Mesenchymal stem cell (in vitro differentiated cells and primary cell): ENCODE measurements around the gene DUSP5.

Source experiments
- DNase-seq: peaks from one replicate; pipeline ENCODE4 v3.0.0-alpha.2; 2013
- H2AFZ ChIP-seq: one replicate; pipeline ENCODE4 v1.6.1; 2013; ENCODE audit warnings: low read depth, mild to moderate bottlenecking, control low read depth, inconsistent platforms, low read length, moderate library complexity
- H2AK5ac ChIP-seq: 2 replicates; pipeline ENCODE4 v1.6.1; 2013; ENCODE audit warnings: low read length, moderate library complexity, mild to moderate bottlenecking, inconsistent platforms; ENCODE audit not compliant: severe bottlenecking
- H2BK120ac ChIP-seq: one replicate; pipeline ENCODE4 v1.6.1; 2013; ENCODE audit warnings: low read depth, mild to moderate bottlenecking, inconsistent platforms, low read length, moderate library complexity
- H2BK12ac ChIP-seq, 2 experiments: one replicate each; pipeline ENCODE4 v1.6.1; 2013; ENCODE audit warnings: inconsistent platforms in 2 of 2, low read length in 2 of 2, mild to moderate bottlenecking in 2 of 2, moderate library complexity in 2 of 2, control low read depth in 1 of 2
- H2BK15ac ChIP-seq: one replicate; pipeline ENCODE4 v1.6.1; 2013; ENCODE audit warnings: mild to moderate bottlenecking, low read depth, inconsistent platforms; ENCODE audit not compliant: poor library complexity, severe bottlenecking
- H2BK5ac ChIP-seq: 2 replicates; pipeline ENCODE4 v1.6.1; 2013; ENCODE audit warnings: low read depth, mild to moderate bottlenecking, low read length, control low read depth, inconsistent platforms; ENCODE audit not compliant: poor library complexity, severe bottlenecking
- H3K14ac ChIP-seq, 2 experiments: one replicate each; pipeline ENCODE4 v1.6.1; 2013; ENCODE audit warnings: inconsistent platforms in 2 of 2, low read length in 2 of 2, control low read depth in 1 of 2, mild to moderate bottlenecking in 1 of 2, moderate library complexity in 1 of 2
- H3K18ac ChIP-seq, 2 experiments: one replicate each; pipeline ENCODE4 v1.6.1; 2013; ENCODE audit warnings: inconsistent platforms in 2 of 2, low read length in 2 of 2, control low read depth in 1 of 2, low read depth in 1 of 2, mild to moderate bottlenecking in 1 of 2
- H3K23ac ChIP-seq, 2 experiments: one replicate each; pipeline ENCODE4 v1.6.1; 2013; ENCODE audit warnings: inconsistent platforms in 2 of 2, low read length in 2 of 2, mild to moderate bottlenecking in 2 of 2, moderate library complexity in 2 of 2, control low read depth in 1 of 2
- H3K27ac ChIP-seq: 2 replicates; pipeline ENCODE4 v1.5.1; 2013; ENCODE audit warnings: mild to moderate bottlenecking, moderate library complexity, low read length, control low read depth, inconsistent platforms; ENCODE audit not compliant: poor library complexity, severe bottlenecking
- H3K27me3 ChIP-seq, 2 experiments: 2 replicates each; pipeline versions ENCODE4 v1.6.1 to v1.7.0; 2013; ENCODE audit warnings: low read length in 2 of 2, mild to moderate bottlenecking in 2 of 2, moderate library complexity in 2 of 2, control low read depth in 1 of 2, inconsistent platforms in 1 of 2; ENCODE audit not compliant: control insufficient read depth in 1 of 2, insufficient read depth in 1 of 2
- H3K36me3 ChIP-seq, 2 experiments: 2 replicates each; pipeline versions ENCODE4 v1.6.1 to v1.7.0; 2013; ENCODE audit warnings: low read length in 2 of 2, control low read depth in 1 of 2, inconsistent platforms in 1 of 2, low read depth in 1 of 2, mild to moderate bottlenecking in 1 of 2; ENCODE audit not compliant: insufficient read depth in 2 of 2, control insufficient read depth in 1 of 2
- H3K4ac ChIP-seq, 2 experiments: one replicate each; pipeline ENCODE4 v1.6.1; 2013; ENCODE audit warnings: inconsistent platforms in 2 of 2, low read length in 2 of 2, mild to moderate bottlenecking in 2 of 2, moderate library complexity in 2 of 2, control low read depth in 1 of 2, low read depth in 1 of 2
- H3K4me1 ChIP-seq: 2 replicates; pipeline ENCODE4 v1.6.1; 2013; ENCODE audit warnings: low read depth, low read length, control low read depth; ENCODE audit not compliant: control insufficient read depth, insufficient read depth
- H3K4me2 ChIP-seq: 2 replicates; pipeline ENCODE4 v1.6.1; 2013; ENCODE audit warnings: low read length, mild to moderate bottlenecking, inconsistent platforms; ENCODE audit not compliant: poor library complexity, severe bottlenecking
- H3K4me3 ChIP-seq, 2 experiments: 2 replicates each; pipeline versions ENCODE4 v1.5.1 to v1.7.0; 2013; ENCODE audit warnings: low read length in 2 of 2, mild to moderate bottlenecking in 2 of 2, control low read depth in 1 of 2, low read depth in 1 of 2; ENCODE audit not compliant: insufficient read depth in 1 of 2
- H3K79me1 ChIP-seq: replicated peaks from 2 replicates; pipeline ENCODE4 v1.6.1; 2013; ENCODE audit warnings: mild to moderate bottlenecking, control low read depth, low read length, inconsistent platforms; ENCODE audit not compliant: poor library complexity, severe bottlenecking
- H3K9ac ChIP-seq: 2 replicates; pipeline ENCODE4 v1.7.0; 2013; ENCODE audit warnings: mild to moderate bottlenecking, low read length, moderate library complexity
- H3K9me3 ChIP-seq: 2 replicates; pipeline ENCODE4 v1.7.0; 2013; ENCODE audit warnings: mild to moderate bottlenecking, low read length; ENCODE audit not compliant: control insufficient read depth
- H4K8ac ChIP-seq: one replicate; pipeline ENCODE4 v1.6.1; 2013; ENCODE audit warnings: inconsistent platforms, mild to moderate bottlenecking, low read length, moderate library complexity
- H4K91ac ChIP-seq: one replicate; pipeline ENCODE4 v1.6.1; 2013; ENCODE audit warnings: mild to moderate bottlenecking, low read length, inconsistent platforms
- WGBS: methylation state at CpG from one replicate; pipeline ENCODE4 v1.1.7; 2013; ENCODE audit warnings: mixed read lengths; 5-methylcytosine and 5-hydroxymethylcytosine counted together

Gene DUSP5

DNA sequence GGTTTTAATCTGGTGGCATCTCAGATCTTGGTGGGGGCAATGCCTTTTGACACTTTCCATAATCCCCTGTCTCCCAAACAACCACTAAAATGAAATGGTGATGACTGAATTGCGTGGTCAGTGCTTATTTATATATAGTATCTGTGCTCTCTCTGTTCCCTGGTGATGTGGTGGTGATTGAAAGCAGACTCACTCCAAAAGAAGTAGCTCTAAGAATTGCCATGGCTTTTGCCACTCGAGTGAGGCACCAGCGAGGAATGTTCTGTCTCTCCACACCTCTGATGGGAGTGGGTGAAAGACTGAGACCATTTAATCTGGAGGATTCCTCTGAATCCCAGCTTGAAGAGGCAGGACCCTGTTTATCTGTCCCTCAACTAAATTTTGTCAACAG, 2.8 kb downstream of the DUSP5 start:
- no peak overlapping the region for H4K8ac ChIP-seq

DNA sequence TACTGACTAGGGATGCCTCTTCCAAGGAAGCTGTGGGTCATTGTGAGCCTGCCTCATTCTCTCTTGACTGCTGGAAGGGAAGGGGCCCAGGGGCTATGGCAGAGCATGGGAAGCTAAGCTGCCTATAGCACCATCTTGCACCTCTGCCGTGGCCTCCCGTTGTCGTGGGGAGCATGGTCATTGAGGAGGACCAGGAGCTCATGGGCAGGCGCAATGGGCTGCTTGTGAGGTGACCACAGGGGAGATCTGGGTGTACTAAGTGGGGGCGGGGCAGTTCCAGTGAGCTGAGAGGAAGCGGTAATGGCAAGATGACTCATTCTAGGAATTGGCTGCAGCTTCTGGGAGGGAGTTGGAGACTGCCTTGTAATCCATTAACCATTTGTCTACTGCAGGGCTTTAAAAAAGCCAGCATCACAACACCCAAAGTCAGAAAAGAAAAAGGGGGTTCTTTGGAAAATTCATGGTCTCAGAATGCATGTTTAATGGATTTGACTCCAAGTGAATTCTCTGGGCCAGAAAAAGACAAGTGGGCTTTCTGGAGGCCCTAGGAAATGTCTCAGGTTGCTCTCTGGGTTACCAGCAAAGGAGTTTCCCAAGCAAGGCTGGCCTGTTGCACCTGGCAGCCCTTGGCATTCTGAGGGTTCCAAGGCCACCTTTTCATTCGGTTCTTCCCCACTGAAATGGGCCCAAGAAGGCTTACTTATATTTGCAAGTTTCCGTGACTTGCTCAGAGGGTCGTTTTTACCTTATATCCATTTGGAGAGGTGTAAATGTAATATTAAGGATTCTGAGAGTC, 3.6 kb downstream of the DUSP5 start:
- Histone ChIP-seq H3K14ac (peak overlapping the region in 1 of 2 experiments; percentile 79), H3K4ac (peak overlapping the region; percentile 69 to 84), H3K4me2 (peak overlapping the region; percentile 77), H3K27me3 (no peaks in the 10 kb centered on the region), H2BK5ac (peak overlapping the region; percentile 15), H3K18ac (peak overlapping the region; percentile 79 to 99), H2BK15ac (peak overlapping the region; percentile 55), H2AK5ac (peak overlapping the region; percentile 37), H2AFZ (no peak overlapping the region), H2BK120ac (peak overlapping the region; percentile 29), H3K36me3 (peaks cover 13 to 39% of the 10 kb centered on the region in 2 experiments), H3K27ac (peak overlapping the region; percentile 81), H2BK12ac (peak overlapping the region; percentile 29 to 99), H3K23ac (no peak overlapping the region), H3K9ac (peak overlapping the region; percentile 98), H4K8ac (peak overlapping the region; percentile 91), H3K79me1 (peaks cover 4% of the 10 kb centered on the region), H3K4me3 (peak overlapping the region; percentile 45 to 97), H4K91ac (peak overlapping the region; percentile 93), H3K9me3 (no peaks in the 10 kb centered on the region), H3K4me1 (peaks cover 20% of the 10 kb centered on the region)
- WGBS, result 21% methylated on average over 7 of the region's 9 CpGs
- peak; percentile 97 for DNase-seq

More for the DNA sequence above, 2.8 kb downstream of the DUSP5 start:
- 0% methylated on average over 3 of the region's 3 CpGs for WGBS
- H2BK15ac ChIP-seq, result no peak overlapping the region
- H3K23ac ChIP-seq, result no peak overlapping the region
- DNase-seq, result peak; percentile 94
- no peak overlapping the region for H2AFZ ChIP-seq
- no peaks in the 10 kb centered on the region for H3K27me3 ChIP-seq
- H3K9ac ChIP-seq, result peak overlapping the region; percentile 98
- peaks cover 25% of the 10 kb centered on the region for H3K4me1 ChIP-seq
- H3K79me1 ChIP-seq, result peaks cover 3% of the 10 kb centered on the region
- H3K4ac ChIP-seq, result no peak overlapping the region
- no peak overlapping the region for H2BK120ac ChIP-seq
- no peak overlapping the region for H2BK12ac ChIP-seq
- H3K18ac ChIP-seq, result peak overlapping the region in 1 of 2 experiments; percentile 99
- peak overlapping the region; percentile 9 for H2BK5ac ChIP-seq
- no peaks in the 10 kb centered on the region for H3K9me3 ChIP-seq
- H3K4me3 ChIP-seq, result peak overlapping the region in 1 of 2 experiments; percentile 97
- peak overlapping the region; percentile 37 for H2AK5ac ChIP-seq
- H4K91ac ChIP-seq, result no peak overlapping the region
- H3K4me2 ChIP-seq, result peak overlapping the region; percentile 49
- H3K14ac ChIP-seq, result no peak overlapping the region
- H3K36me3 ChIP-seq, result peaks cover 7 to 30% of the 10 kb centered on the region in 2 experiments
- H3K27ac ChIP-seq, result peak overlapping the region; percentile 81

DNA sequence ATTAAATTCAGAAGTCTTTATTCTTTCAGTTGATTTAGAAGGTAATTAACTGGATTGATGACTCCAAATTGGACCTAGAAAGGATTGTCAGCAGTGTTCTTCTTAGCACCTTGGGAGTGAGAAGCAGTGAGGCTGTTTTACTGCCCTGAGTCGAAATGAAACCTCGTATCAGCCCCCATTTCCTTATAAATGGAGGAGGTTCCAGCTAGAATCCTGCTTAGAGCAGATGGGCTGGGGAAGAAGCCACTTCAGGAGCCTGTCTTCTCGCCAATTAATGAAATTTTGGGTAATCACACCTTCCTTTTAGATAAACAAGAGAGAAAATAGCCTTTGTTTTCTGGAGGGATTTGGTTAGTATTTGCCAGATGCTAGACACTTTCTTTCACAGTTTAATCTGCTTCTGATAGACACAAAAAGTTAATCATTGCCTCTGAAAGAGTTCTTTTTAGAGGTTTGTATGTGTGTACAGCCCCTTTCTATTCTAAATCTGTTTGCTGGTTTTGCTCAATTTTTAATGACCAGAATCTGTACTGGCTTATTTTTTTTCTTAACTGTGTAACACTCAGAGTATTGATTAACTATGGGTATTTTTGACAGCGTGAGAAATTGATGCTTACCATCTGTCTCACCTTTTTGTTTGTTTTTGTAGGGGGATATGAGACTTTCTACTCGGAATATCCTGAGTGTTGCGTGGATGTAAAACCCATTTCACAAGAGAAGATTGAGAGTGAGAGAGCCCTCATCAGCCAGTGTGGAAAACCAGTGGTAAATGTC, 4.6 kb downstream of the DUSP5 start:
- no peak for DNase-seq
- Histone ChIP-seq H3K4me1 (peaks cover 15% of the 10 kb centered on the region), H3K27ac (peak overlapping the region; percentile 79), H3K14ac (peak overlapping the region in 1 of 2 experiments; percentile 77), H3K18ac (peak overlapping the region; percentile 57 to 67), H2BK120ac (peak overlapping the region; percentile 23), H3K9ac (peak overlapping the region; percentile 98), H4K8ac (peak overlapping the region; percentile 82), H2AK5ac (peak overlapping the region; percentile 85), H3K4me2 (peak overlapping the region; percentile 77), H3K23ac (no peak overlapping the region), H3K27me3 (no peaks in the 10 kb centered on the region), H3K79me1 (peaks cover 6% of the 10 kb centered on the region), H2BK15ac (peak overlapping the region; percentile 60), H3K4me3 (peak overlapping the region in 1 of 2 experiments; percentile 97), H2AFZ (no peak overlapping the region), H2BK5ac (peak overlapping the region; percentile 71), H3K36me3 (peaks cover 19 to 48% of the 10 kb centered on the region in 2 experiments), H4K91ac (peak overlapping the region; percentile 85), H3K4ac (peak overlapping the region in 1 of 2 experiments; percentile 68), H3K9me3 (no peaks in the 10 kb centered on the region), H2BK12ac (peak overlapping the region; percentile 29 to 96)
- 69% methylated on average over 4 of the region's 6 CpGs for WGBS
